Uterus (tissue), 4 donors: Measurements from ENCODE around the gene NDUFB6. TPM values are rescaled to one million over a fixed set of nuclear protein-coding genes. Genes with fewer than 3 reads are reported as not detected.
"Not testable (repeated sequence)": the region's sequence is repeated elsewhere in the genome, so short reads cannot be mapped to it uniquely, and the experiment has no call there.

Experiments used
- DNase-seq, 2 donors: peaks; one replicate each; pipeline ENCODE4 v3.0.0-alpha.2; 2019 to 2020
- H3K27ac ChIP-seq, 2 donors: fragments of 200-600 bp; sonication (generic); 1 replicate in 1 of 2; 2 replicates in 1 of 2; pipeline ENCODE4 v1.5.1; 2016 to 2018
- H3K27me3 ChIP-seq, 2 donors: fragments of 200-600 bp; sonication (generic); one replicate each; pipeline ENCODE4 v1.5.1; 2018 to 2019; ENCODE audit warnings: control low read depth in 1 of 2
- H3K36me3 ChIP-seq, 2 donors: fragments of 200-600 bp; sonication (generic); one replicate each; pipeline ENCODE4 v1.5.1; 2019; ENCODE audit warnings: control low read depth in 1 of 2
- H3K4me1 ChIP-seq, 2 donors: fragments of 200-600 bp; sonication (generic); one replicate each; pipeline ENCODE4 v1.5.1; 2018 to 2019; ENCODE audit warnings: control low read depth in 1 of 2
- H3K4me3 ChIP-seq, 2 donors: fragments of 200-600 bp; sonication (generic); 1 replicate in 1 of 2; 2 replicates in 1 of 2; pipeline ENCODE4 v1.5.1; 2018 to 2019; ENCODE audit warnings: mild to moderate bottlenecking in 1 of 2
- H3K9me3 ChIP-seq, 2 donors: fragments of 200-600 bp; sonication (generic); one replicate each; pipeline ENCODE4 v1.5.1; 2019; ENCODE audit warnings: control low read depth in 1 of 2
- CTCF ChIP-seq, 4 experiments: fragments of 200-600 bp in 2 of 4; fragments of 450-650 bp in 2 of 4; sonication (generic) in 2 of 4; IDR thresholded peaks; one replicate each; pipeline ENCODE4 v1.5.1; 2016 to 2019; ENCODE audit warnings: antibody characterized with exemption in 4 of 4, mild to moderate bottlenecking in 2 of 4, moderate library complexity in 1 of 4
- POLR2A ChIP-seq, 2 donors: fragments of 450-650 bp; IDR thresholded peaks; one replicate each; pipeline ENCODE4 v1.6.1; 2016; ENCODE audit warnings: antibody characterized with exemption in 2 of 2, mild to moderate bottlenecking in 1 of 2, moderate library complexity in 1 of 2
- intact Hi-C: fragments of 100-400 bp; cut with DNase I; formaldehyde crosslinking; loops from one replicate; pipeline ENCODE4 v1.15.1; 2023; ENCODE audit warnings: low total_unique reads
- total RNA-seq, 4 donors: library from RNA; depleted of rRNA in 3 of 4; stranded (reverse); fragments of >200 nt in 3 of 4; gene quantifications; one replicate each; pipeline versions ENCODE4 v1.1.0 to v1.2.4, GENCODE V29; 2014 to 2023
- donor health status: DM: yes; HTN: yes; CAD: no.

Gene NDUFB6
- total RNA-seq, 4 donors from 2014 or later = 33.8 to 181 (median 54.5) TPM

- Histone ChIP-seq H3K9me3 (no peaks in the 10 kb centered on the region), H3K4me1 (no peaks in the 10 kb centered on the region), H3K4me3 (peak overlapping the region; percentile 70 to 83), H3K27me3 (no peaks in the 10 kb centered on the region), H3K27ac (peak overlapping the region; percentile 95 to 96), H3K36me3 (no peaks in the 10 kb centered on the region)
- TF ChIP-seq POLR2A (IDR thresholded peaks at IDR 0.05) (no peak), CTCF (IDR thresholded peaks at IDR 0.05) (no peak)
- no peak for DNase-seq
- intact Hi-C loops = no loop called here
Observed at GRCh38 chr9:32550150-32550561, 22.8 kb downstream of the NDUFB6 start.

- DNase-seq, H3K36me3 ChIP-seq, H3K27ac ChIP-seq, H3K9me3 ChIP-seq, intact Hi-C loops, H3K4me1 ChIP-seq, H3K27me3 ChIP-seq, H3K4me3 ChIP-seq: not testable (repeated sequence)
Observed at GRCh38 chr9:32548213-32548612, 24.7 kb downstream of the NDUFB6 start.

- no peak for DNase-seq
- no peaks in the 10 kb centered on the region for H3K4me1 ChIP-seq
- intact Hi-C loops = no loop called here
- H3K36me3 ChIP-seq = no peaks in the 10 kb centered on the region
- H3K27ac ChIP-seq = no peak overlapping the region
- no peak for TF ChIP-seq POLR2A (IDR thresholded peaks at IDR 0.05)
- no peak for TF ChIP-seq CTCF (IDR thresholded peaks at IDR 0.05)
- H3K9me3 ChIP-seq = no peaks in the 10 kb centered on the region
- H3K4me3 ChIP-seq = no peak overlapping the region
- H3K27me3 ChIP-seq = no peaks in the 10 kb centered on the region
Observed at GRCh38 chr9:32545884-32546283, 27.1 kb downstream of the NDUFB6 start.

GRCh38 chr9:32543047-32543446 lies 29.9 kb downstream of the NDUFB6 start:
- no peaks in the 10 kb centered on the region for H3K36me3 ChIP-seq
- no peak overlapping the region for H3K27ac ChIP-seq
- no peak for DNase-seq
- intact Hi-C loops = no loop called here
- H3K9me3 ChIP-seq = no peaks in the 10 kb centered on the region
- no peak for TF ChIP-seq POLR2A (IDR thresholded peaks at IDR 0.05)
- H3K4me3 ChIP-seq = no peak overlapping the region
- H3K4me1 ChIP-seq = no peaks in the 10 kb centered on the region
- no peaks in the 10 kb centered on the region for H3K27me3 ChIP-seq

GRCh38 chr9:32533816-32534215 lies 39.1 kb downstream of the NDUFB6 start:
- H3K4me1 ChIP-seq = no peaks in the 10 kb centered on the region
- no peak overlapping the region for H3K4me3 ChIP-seq
- H3K36me3 ChIP-seq = no peaks in the 10 kb centered on the region
- no peaks in the 10 kb centered on the region for H3K27me3 ChIP-seq
- TF ChIP-seq POLR2A (IDR thresholded peaks at IDR 0.05) (no peak), CTCF (IDR thresholded peaks at IDR 0.05) (no peak)
- intact Hi-C loops = no loop called here
- no peaks in the 10 kb centered on the region for H3K9me3 ChIP-seq
- H3K27ac ChIP-seq = no peak overlapping the region
- DNase-seq = no peak

GRCh38 chr9:32533336-32533735 lies 39.6 kb downstream of the NDUFB6 start:
- H3K9me3 ChIP-seq = no peaks in the 10 kb centered on the region
- no peak for DNase-seq
- intact Hi-C loops = no loop called here

More at GRCh38 chr9:32533336-32533735, 39.6 kb downstream of the NDUFB6 start:
- no peaks in the 10 kb centered on the region for H3K4me1 ChIP-seq
- no peak overlapping the region for H3K27ac ChIP-seq
- TF ChIP-seq CTCF (IDR thresholded peaks at IDR 0.05) = no peak
- no peak for TF ChIP-seq POLR2A (IDR thresholded peaks at IDR 0.05)
- no peaks in the 10 kb centered on the region for H3K27me3 ChIP-seq
- H3K36me3 ChIP-seq = no peaks in the 10 kb centered on the region
- no peak overlapping the region for H3K4me3 ChIP-seq
